Small intestine (tissue), 4 donors: ENCODE data around the gene CATSPER3. TPM values are rescaled to one million over a fixed set of nuclear protein-coding genes. Genes with fewer than 3 reads are reported as not detected.

Source experiments
- polyA plus RNA-seq, 4 donors: library from polyadenylated mRNA; stranded (reverse) in 3 of 4; unstranded in 1 of 4; fragments of 200-250 nt in 3 of 4; fragments of 120-200 nt in 1 of 4; gene quantifications; one replicate each; pipeline versions ENCODE4 v1.2.1 to v1.2.3, GENCODE V29; 2013
- donor health status: healthy with polysubstance abuse.
- donor health status: Bipolar disorder and iron deficiency.
- donor health status: healthy.

CATSPER3 gene
- polyA plus RNA-seq, 4 donors, result 0.46 to 5.8 (median 2.3) TPM

Other genes starting within 250 kb of the CATSPER3 start
- gene CAMLG, start 229.4 kb upstream of the CATSPER3 start, polyA plus RNA-seq, result 10 to 100 TPM; 37.0 to 80.0 (median 52.5) TPM
- 10 to 100 TPM; 17.0 to 53.9 (median 20.3) TPM for gene DDX46, start 209.1 kb upstream of the CATSPER3 start, polyA plus RNA-seq
- gene C5orf24, start 121.9 kb upstream of the CATSPER3 start, polyA plus RNA-seq, result 10 to 100 TPM; 13.2 to 49.4 (median 19.9) TPM
- gene TXNDC15, start 93.5 kb upstream of the CATSPER3 start, polyA plus RNA-seq, result 10 to 100 TPM; 11.9 to 51.5 (median 33.8) TPM
- gene PCBD2, start 62.8 kb upstream of the CATSPER3 start, polyA plus RNA-seq, result 10 to 100 TPM in 2 of 4 donors, 1 to 10 TPM in 2; 5.9 to 19.2 (median 12.4) TPM
- gene PITX1, start 66.3 kb downstream of the CATSPER3 start, polyA plus RNA-seq, result 10 to 100 TPM in 2 of 4 donors, 1 to 10 TPM in 2; 3.4 to 30.0 (median 8.8) TPM